Measurements from ENCODE around the gene ATP5F1D. TPM values are rescaled to one million over a fixed set of nuclear protein-coding genes. Genes with fewer than 3 reads are reported as not detected.

ATP5F1D gene
- total and polyA plus RNA-seq, 2 of the 13 experiments (the other 11 are each of a cell fraction or from before 2014, with no cell fraction given), result 39.4 to 78.7 TPM

DNA sequence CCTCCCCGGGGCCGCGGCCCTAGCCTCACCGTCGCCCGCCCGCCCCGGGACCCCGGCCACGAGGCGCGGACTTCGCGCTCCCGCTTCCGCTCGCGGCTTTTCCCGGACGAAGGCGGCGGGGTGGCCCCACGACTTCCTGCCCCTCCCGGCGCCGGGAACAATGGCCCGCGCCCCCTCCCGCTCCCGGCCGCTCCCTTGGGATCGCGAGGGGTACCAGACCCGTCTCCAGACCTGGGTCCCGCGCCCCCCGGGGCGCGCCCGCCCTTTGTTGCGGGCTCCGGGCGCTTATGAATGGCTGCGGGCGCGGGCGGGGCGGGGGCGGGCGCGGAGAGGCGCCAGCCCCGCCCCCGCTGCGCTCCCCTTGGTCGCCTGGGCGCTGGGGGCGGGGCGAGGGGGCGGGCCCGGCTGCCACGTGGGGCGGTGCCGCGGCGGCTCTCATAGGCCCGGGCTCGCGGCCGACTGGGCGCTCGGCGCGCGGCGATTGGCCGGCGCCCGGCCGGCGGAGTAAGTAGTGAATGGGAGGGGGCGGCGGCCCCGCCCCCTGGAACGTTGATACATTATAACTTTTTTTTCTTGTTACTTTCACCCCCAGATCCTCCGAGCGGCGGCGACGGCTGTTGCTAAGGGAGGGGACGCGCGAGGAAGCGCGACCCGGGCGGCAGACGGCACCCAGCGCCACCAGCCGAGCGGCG lies 7.9 kb downstream of the ATP5F1D start (continued):
- TF ChIP-seq GATAD1 (CRISPR knock-in tag; IDR thresholded peaks at IDR 0.05), result 0 out of 2 replicates have a peak, but pooled peaks have one; percentile 15
- no peak for TF ChIP-seq RFX5 (IDR thresholded peaks at IDR 0.05; ENCODE audit: low read depth, low read length)
- TF ChIP-seq, protein P1, sequence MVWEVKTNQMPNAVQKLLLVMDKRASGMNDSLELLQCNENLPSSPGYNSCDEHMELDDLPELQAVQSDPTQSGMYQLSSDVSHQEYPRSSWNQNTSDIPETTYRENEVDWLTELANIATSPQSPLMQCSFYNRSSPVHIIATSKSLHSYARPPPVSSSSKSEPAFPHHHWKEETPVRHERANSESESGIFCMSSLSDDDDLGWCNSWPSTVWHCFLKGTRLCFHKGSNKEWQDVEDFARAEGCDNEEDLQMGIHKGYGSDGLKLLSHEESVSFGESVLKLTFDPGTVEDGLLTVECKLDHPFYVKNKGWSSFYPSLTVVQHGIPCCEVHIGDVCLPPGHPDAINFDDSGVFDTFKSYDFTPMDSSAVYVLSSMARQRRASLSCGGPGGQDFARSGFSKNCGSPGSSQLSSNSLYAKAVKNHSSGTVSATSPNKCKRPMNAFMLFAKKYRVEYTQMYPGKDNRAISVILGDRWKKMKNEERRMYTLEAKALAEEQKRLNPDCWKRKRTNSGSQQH (CRISPR knock-in tag; IDR thresholded peaks at IDR 0.05; ENCODE audit: low read depth), result peak; percentile 29; the same call in 1 of the 2 replicates
- TF ChIP-seq, protein P2, sequence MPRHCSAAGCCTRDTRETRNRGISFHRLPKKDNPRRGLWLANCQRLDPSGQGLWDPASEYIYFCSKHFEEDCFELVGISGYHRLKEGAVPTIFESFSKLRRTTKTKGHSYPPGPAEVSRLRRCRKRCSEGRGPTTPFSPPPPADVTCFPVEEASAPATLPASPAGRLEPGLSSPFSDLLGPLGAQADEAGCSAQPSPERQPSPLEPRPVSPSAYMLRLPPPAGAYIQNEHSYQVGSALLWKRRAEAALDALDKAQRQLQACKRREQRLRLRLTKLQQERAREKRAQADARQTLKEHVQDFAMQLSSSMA (CRISPR knock-in tag; IDR thresholded peaks at IDR 0.05), result no peak
- no peak for TF ChIP-seq ZNF17 (CRISPR knock-in tag; IDR thresholded peaks at IDR 0.05)
- peak; percentile 10; the same call in 1 of the 2 replicates for TF ChIP-seq TCF7 (IDR thresholded peaks at IDR 0.05; ENCODE audit: low read depth)
- TF ChIP-seq ZNF431 (CRISPR knock-in tag; IDR thresholded peaks at IDR 0.05; ENCODE audit: borderline replicate concordance, low read depth), result no peak; the same call in 1 of the 2 replicates
- TF ChIP-seq TAF1 (CRISPR knock-in tag; IDR thresholded peaks at IDR 0.05), result peak; percentile 82
- peak; percentile 39 for TF ChIP-seq PTBP1 (IDR thresholded peaks at IDR 0.05; ENCODE audit: low read depth, low read length, poor library complexity, severe bottlenecking)
- TF ChIP-seq ZNF510 (CRISPR knock-in tag; IDR thresholded peaks at IDR 0.05; ENCODE audit: low read depth), result no peak
- TF ChIP-seq POLR2AphosphoS5 (IDR thresholded peaks at IDR 0.05; ENCODE audit: low read depth, low read length), result peak; percentile 90
- peak; percentile 32; the same call in 1 of the 2 replicates for TF ChIP-seq ZNF703 (CRISPR knock-in tag; IDR thresholded peaks at IDR 0.05; ENCODE audit: borderline replicate concordance)
- TF ChIP-seq KAT8 (CRISPR knock-in tag; IDR thresholded peaks at IDR 0.05), result peak; percentile 42; the same call in 1 of the 2 replicates
- TF ChIP-seq, protein P3, sequence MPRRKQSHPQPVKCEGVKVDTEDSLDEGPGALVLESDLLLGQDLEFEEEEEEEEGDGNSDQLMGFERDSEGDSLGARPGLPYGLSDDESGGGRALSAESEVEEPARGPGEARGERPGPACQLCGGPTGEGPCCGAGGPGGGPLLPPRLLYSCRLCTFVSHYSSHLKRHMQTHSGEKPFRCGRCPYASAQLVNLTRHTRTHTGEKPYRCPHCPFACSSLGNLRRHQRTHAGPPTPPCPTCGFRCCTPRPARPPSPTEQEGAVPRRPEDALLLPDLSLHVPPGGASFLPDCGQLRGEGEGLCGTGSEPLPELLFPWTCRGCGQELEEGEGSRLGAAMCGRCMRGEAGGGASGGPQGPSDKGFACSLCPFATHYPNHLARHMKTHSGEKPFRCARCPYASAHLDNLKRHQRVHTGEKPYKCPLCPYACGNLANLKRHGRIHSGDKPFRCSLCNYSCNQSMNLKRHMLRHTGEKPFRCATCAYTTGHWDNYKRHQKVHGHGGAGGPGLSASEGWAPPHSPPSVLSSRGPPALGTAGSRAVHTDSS (CRISPR knock-in tag; conservative IDR thresholded peaks at IDR 0.05), result no peak
- TF ChIP-seq ZFP41 (CRISPR knock-in tag; IDR thresholded peaks at IDR 0.05; ENCODE audit: borderline replicate concordance), result no peak
- TF ChIP-seq, protein P4, sequence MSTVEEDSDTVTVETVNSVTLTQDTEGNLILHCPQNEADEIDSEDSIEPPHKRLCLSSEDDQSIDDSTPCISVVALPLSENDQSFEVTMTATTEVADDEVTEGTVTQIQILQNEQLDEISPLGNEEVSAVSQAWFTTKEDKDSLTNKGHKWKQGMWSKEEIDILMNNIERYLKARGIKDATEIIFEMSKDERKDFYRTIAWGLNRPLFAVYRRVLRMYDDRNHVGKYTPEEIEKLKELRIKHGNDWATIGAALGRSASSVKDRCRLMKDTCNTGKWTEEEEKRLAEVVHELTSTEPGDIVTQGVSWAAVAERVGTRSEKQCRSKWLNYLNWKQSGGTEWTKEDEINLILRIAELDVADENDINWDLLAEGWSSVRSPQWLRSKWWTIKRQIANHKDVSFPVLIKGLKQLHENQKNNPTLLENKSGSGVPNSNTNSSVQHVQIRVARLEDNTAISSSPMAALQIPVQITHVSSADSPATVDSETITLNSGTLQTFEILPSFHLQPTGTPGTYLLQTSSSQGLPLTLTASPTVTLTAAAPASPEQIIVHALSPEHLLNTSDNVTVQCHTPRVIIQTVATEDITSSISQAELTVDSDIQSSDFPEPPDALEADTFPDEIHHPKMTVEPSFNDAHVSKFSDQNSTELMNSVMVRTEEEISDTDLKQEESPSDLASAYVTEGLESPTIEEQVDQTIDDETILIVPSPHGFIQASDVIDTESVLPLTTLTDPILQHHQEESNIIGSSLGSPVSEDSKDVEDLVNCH (CRISPR knock-in tag; IDR thresholded peaks at IDR 0.05), result no peak
- no peak for TF ChIP-seq ZNF20 (CRISPR knock-in tag; IDR thresholded peaks at IDR 0.05)
- TF ChIP-seq, protein P5, sequence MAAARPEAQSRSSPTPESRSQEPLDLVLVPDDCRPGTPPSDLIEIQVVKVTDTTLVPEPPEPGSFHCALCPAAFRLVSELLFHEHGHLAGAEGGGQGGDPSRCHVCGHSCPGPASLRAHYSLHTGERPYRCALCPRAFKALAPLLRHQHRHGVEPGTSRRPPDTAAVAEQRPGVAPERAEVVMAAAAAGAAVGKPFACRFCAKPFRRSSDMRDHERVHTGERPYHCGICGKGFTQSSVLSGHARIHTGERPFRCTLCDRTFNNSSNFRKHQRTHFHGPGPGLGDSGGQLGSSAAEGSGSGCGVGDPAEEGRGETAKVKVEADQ (CRISPR knock-in tag; IDR thresholded peaks at IDR 0.05; ENCODE audit: borderline replicate concordance), result 0 out of 2 replicates have a peak, but pooled peaks have one; percentile 67

Measured in HepG2 (cell line).